Measurements from ENCODE around the gene SLC10A7. TPM values are rescaled to one million over a fixed set of nuclear protein-coding genes. Genes with fewer than 3 reads are reported as not detected.

Gene SLC10A7
- polyA plus RNA-seq, 1 donor (not counting 4 experiments of a cell fraction or from before 2014, with no cell fraction given), result 12.7 TPM

- Histone ChIP-seq H3K9ac (ENCODE audit: control insufficient read depth, extremely low read depth, insufficient read depth, low read length) (no peak overlapping the region), H3K9me3 (ENCODE audit: control insufficient read depth, low read depth, low read length) (no peaks in the 10 kb centered on the region), H3K4me3 (ENCODE audit: control insufficient read depth in 2 of 3, extremely low read depth in 1 of 3, insufficient read depth in 2 of 3, low read depth in 1 of 3, low read length in 3 of 3) (no peak overlapping the region), H3K36me3 (ENCODE audit: control insufficient read depth in 2 of 2, extremely low read depth in 1 of 2, insufficient read depth in 2 of 2, low read length in 2 of 2) (no peaks in the 10 kb centered on the region), H4K20me1 (ENCODE audit: control insufficient read depth, extremely low read depth, insufficient read depth, low read length) (no peaks in the 10 kb centered on the region), H3K4me2 (ENCODE audit: control insufficient read depth, extremely low read depth, insufficient read depth, low read depth, low read length) (peak overlapping the region; percentile 29), H3K79me2 (ENCODE audit: control insufficient read depth, insufficient read depth, low read length) (no peaks in the 10 kb centered on the region), H2AFZ (ENCODE audit: control insufficient read depth, low read length) (peak overlapping the region; percentile 36), H3K27me3 (ENCODE audit: control insufficient read depth, extremely low read depth, insufficient read depth, low read length) (no peaks in the 10 kb centered on the region), H3K27ac (ENCODE audit: control insufficient read depth, insufficient read depth, low read length) (peak overlapping the region; percentile 33), H3K4me1 (ENCODE audit: control insufficient read depth, extremely low read depth, insufficient read depth, low read length) (peaks cover 22% of the 10 kb centered on the region), H3K9me1 (ENCODE audit: control insufficient read depth, extremely low read depth, insufficient read depth, low read length) (no peaks in the 10 kb centered on the region)
- TF ChIP-seq EZH2 (IDR thresholded peaks at IDR 0.05; ENCODE audit: low read length) (no peak), CTCF (optimal IDR thresholded peaks at IDR 0.05 in 1 of 3, IDR thresholded peaks at IDR 0.05 in 1 of 3, conservative IDR thresholded peaks at IDR 0.05 in 1 of 3; ENCODE audit: extremely low read depth in 1 of 3, insufficient read depth in 2 of 3, low read length in 3 of 3) (no peak)
- dilution Hi-C loops (cut with MboI; ENCODE audit: extremely low pct_ligation_motif_present, low sequenced_read_pairs), result no loop called here
- DNase-seq (ENCODE audit: low read depth, low spot score) (peak; percentile 19), FAIRE-seq (peak; percentile 84)
Measured at GRCh38 chr4:146370841-146371240, 150.9 kb downstream of the SLC10A7 start.

GRCh38 chr4:146369446-146369845 lies 152.3 kb downstream of the SLC10A7 start:
- Histone ChIP-seq H3K4me2 (ENCODE audit: control insufficient read depth, extremely low read depth, insufficient read depth, low read depth, low read length) (no peak overlapping the region), H3K36me3 (ENCODE audit: control insufficient read depth in 2 of 2, extremely low read depth in 1 of 2, insufficient read depth in 2 of 2, low read length in 2 of 2) (no peaks in the 10 kb centered on the region), H3K79me2 (ENCODE audit: control insufficient read depth, insufficient read depth, low read length) (no peaks in the 10 kb centered on the region), H3K27me3 (ENCODE audit: control insufficient read depth, extremely low read depth, insufficient read depth, low read length) (no peaks in the 10 kb centered on the region), H3K9me3 (ENCODE audit: control insufficient read depth, low read depth, low read length) (no peaks in the 10 kb centered on the region), H3K9ac (ENCODE audit: control insufficient read depth, extremely low read depth, insufficient read depth, low read length) (no peak overlapping the region), H2AFZ (ENCODE audit: control insufficient read depth, low read length) (no peak overlapping the region), H3K4me3 (ENCODE audit: control insufficient read depth in 2 of 3, extremely low read depth in 1 of 3, insufficient read depth in 2 of 3, low read depth in 1 of 3, low read length in 3 of 3) (no peak overlapping the region), H3K4me1 (ENCODE audit: control insufficient read depth, extremely low read depth, insufficient read depth, low read length) (peaks cover 22% of the 10 kb centered on the region), H3K27ac (ENCODE audit: control insufficient read depth, insufficient read depth, low read length) (no peak overlapping the region), H4K20me1 (ENCODE audit: control insufficient read depth, extremely low read depth, insufficient read depth, low read length) (no peaks in the 10 kb centered on the region), H3K9me1 (ENCODE audit: control insufficient read depth, extremely low read depth, insufficient read depth, low read length) (no peaks in the 10 kb centered on the region)
- TF ChIP-seq EZH2 (IDR thresholded peaks at IDR 0.05; ENCODE audit: low read length) (no peak), CTCF (optimal IDR thresholded peaks at IDR 0.05 in 1 of 3, IDR thresholded peaks at IDR 0.05 in 1 of 3, conservative IDR thresholded peaks at IDR 0.05 in 1 of 3; ENCODE audit: extremely low read depth in 1 of 3, insufficient read depth in 2 of 3, low read length in 3 of 3) (no peak)
- DNase-seq (ENCODE audit: low read depth, low spot score) (no peak), FAIRE-seq (no peak)
- dilution Hi-C loops (cut with MboI; ENCODE audit: extremely low pct_ligation_motif_present, low sequenced_read_pairs), result no loop called here

Measured in keratinocyte (primary cell).